GM23338 (cell line): ENCODE results near the gene OSBPL3. TPM values are rescaled to one million over a fixed set of nuclear protein-coding genes. Genes with fewer than 3 reads are reported as not detected.

Source experiments
- ATAC-seq: fragments of 200-7000 bp; cut with Tn5 transposase; 3 replicates; pipeline ENCODE4 v1.9.1; 2020
- DNase-seq: peaks from one replicate; pipeline ENCODE4 v3.0.0-alpha.2; 2015; ENCODE audit warnings: low spot score
- H2AFZ ChIP-seq: fragments of 200-600 bp; sonication (generic); 2 replicates; pipeline ENCODE4 v1.8.0; 2016; ENCODE audit warnings: antibody characterized with exemption, mild to moderate bottlenecking, moderate library complexity
- H3F3A ChIP-seq: fragments of 200-600 bp; sonication (generic); replicated peaks from 2 replicates; pipeline ENCODE4 v1.8.0; 2017; ENCODE audit warnings: antibody characterized with exemption, mixed run types, low read depth
- H3K27ac ChIP-seq: fragments of 200-600 bp; sonication (generic); 2 replicates; pipeline ENCODE4 v1.6.1; 2016; ENCODE audit warnings: low read depth
- H3K27me3 ChIP-seq: fragments of 200-600 bp; sonication (generic); 2 replicates; pipeline ENCODE4 v1.8.0; 2016; ENCODE audit warnings: mild to moderate bottlenecking, mixed run types, moderate library complexity; ENCODE audit not compliant: insufficient read depth
- H3K36me3 ChIP-seq: fragments of 200-600 bp; sonication (generic); 2 replicates; pipeline ENCODE4 v1.8.0; 2016; ENCODE audit warnings: mild to moderate bottlenecking; ENCODE audit not compliant: insufficient read depth
- H3K4me1 ChIP-seq: fragments of 200-600 bp; sonication (generic); 2 replicates; pipeline ENCODE4 v1.8.0; 2016; ENCODE audit warnings: mild to moderate bottlenecking, moderate library complexity; ENCODE audit not compliant: insufficient read depth
- H3K4me2 ChIP-seq: fragments of 200-600 bp; sonication (generic); 2 replicates; pipeline ENCODE4 v1.7.1; 2017; ENCODE audit warnings: mixed run types
- H3K4me3 ChIP-seq: fragments of 200-600 bp; sonication (generic); 2 replicates; pipeline ENCODE4 v1.6.1; 2016; ENCODE audit warnings: mixed run types
- H3K79me2 ChIP-seq: fragments of 200-600 bp; sonication (generic); replicated peaks from 2 replicates; pipeline ENCODE4 v1.8.0; 2017; ENCODE audit warnings: mild to moderate bottlenecking; ENCODE audit not compliant: insufficient read depth
- H3K9me2 ChIP-seq: fragments of 200-600 bp; sonication (generic); 2 replicates; pipeline ENCODE4 v1.8.0; 2017; ENCODE audit not compliant: insufficient read depth
- H4K20me1 ChIP-seq: fragments of 200-600 bp; sonication (generic); replicated peaks from 2 replicates; pipeline ENCODE4 v1.8.0; 2017; ENCODE audit warnings: mild to moderate bottlenecking; ENCODE audit not compliant: insufficient read depth
- H3K27ac Mint-ChIP-seq: 2 replicates; pipeline ENCODE4 v1.8.0; 2020; ENCODE audit warnings: inconsistent platforms, mild to moderate bottlenecking, moderate library complexity, mixed read lengths
- H3K27me3 Mint-ChIP-seq: 3 replicates; pipeline ENCODE4 v1.8.0; 2022; ENCODE audit warnings: low read depth, mild to moderate bottlenecking, moderate library complexity, mixed read lengths, inconsistent platforms; ENCODE audit not compliant: insufficient read depth, poor library complexity
- H3K36me3 Mint-ChIP-seq: 3 replicates; pipeline ENCODE4 v1.8.0; 2021; ENCODE audit warnings: low read depth, mild to moderate bottlenecking, inconsistent platforms, moderate library complexity, mixed read lengths
- H3K4me1 Mint-ChIP-seq: 3 replicates; pipeline ENCODE4 v1.8.0; 2020; ENCODE audit warnings: mild to moderate bottlenecking, inconsistent platforms, mixed read lengths
- H3K4me3 Mint-ChIP-seq: 3 replicates; pipeline ENCODE4 v1.8.0; 2021; ENCODE audit warnings: moderate library complexity, mild to moderate bottlenecking, inconsistent platforms, mixed read lengths
- H3K9me3 Mint-ChIP-seq: 3 replicates; pipeline ENCODE4 v1.8.0; 2020; ENCODE audit warnings: moderate library complexity, mild to moderate bottlenecking, inconsistent platforms, mixed read lengths
- CREB1 ChIP-seq: fragments of 250-450 bp; sonication (Bioruptor Pico); IDR thresholded peaks from 2 replicates; pipeline ENCODE4 v1.5.0; 2020; ENCODE audit warnings: low read depth, mild to moderate bottlenecking, moderate library complexity
- EZH2 ChIP-seq: fragments of 200-600 bp; sonication (generic); IDR thresholded peaks from one replicate; pipeline ENCODE4 v1.8.0; 2017; ENCODE audit warnings: antibody characterized with exemption, mild to moderate bottlenecking, low read depth; ENCODE audit not compliant: unreplicated experiment
- EZH2phosphoT487 ChIP-seq: fragments of 200-600 bp; sonication (generic); IDR thresholded peaks from one replicate; pipeline ENCODE4 v1.8.1; 2018; ENCODE audit warnings: antibody characterized with exemption; ENCODE audit not compliant: unreplicated experiment
- JUNB ChIP-seq: IDR thresholded peaks from one replicate; pipeline ENCODE4 v1.6.1; 2016; ENCODE audit warnings: antibody characterized with exemption; ENCODE audit not compliant: unreplicated experiment
- NANOG ChIP-seq: IDR thresholded peaks from 2 replicates; pipeline ENCODE4 v1.6.1; 2016; ENCODE audit warnings: antibody characterized with exemption, borderline replicate concordance
- POLR2AphosphoS5 ChIP-seq: IDR thresholded peaks from 2 replicates; pipeline ENCODE4 v1.6.1; 2016; ENCODE audit warnings: antibody characterized with exemption, low read depth
- STAT1 ChIP-seq: IDR thresholded peaks from one replicate; pipeline ENCODE4 v1.6.1; 2016; ENCODE audit warnings: antibody characterized with exemption; ENCODE audit not compliant: unreplicated experiment
- ZNF114 ChIP-seq: fragments of 250-450 bp; sonication (Bioruptor Pico); IDR thresholded peaks from 2 replicates; pipeline ENCODE4 v1.5.0; 2020; ENCODE audit warnings: mild to moderate bottlenecking, moderate library complexity
- ZNF331 ChIP-seq: fragments of 250-450 bp; sonication (Bioruptor Pico); IDR thresholded peaks from 2 replicates; pipeline ENCODE4 v1.5.0; 2020; ENCODE audit warnings: low read depth, mild to moderate bottlenecking, moderate library complexity
- polyA plus RNA-seq: library from polyadenylated mRNA; unstranded; fragments of >200 nt; fragmentation: Nextera tagmentation; extraction: Ambion mirVana; gene quantifications from 2 replicates; pipeline ENCODE4 v1.2.1, GENCODE V29; 2016
- total RNA-seq: library from RNA; depleted of rRNA; stranded (reverse); fragments of >200 nt; shearing (Covaris generic); gene quantifications from 2 replicates; pipeline ENCODE4 v1.2.3, GENCODE V29; 2014
- TF ChIP-seq, protein P1 (sequence below), 2 experiments: fragments of 200-600 bp in 1 of 2; sonication (generic) in 1 of 2; conservative IDR thresholded peaks; 2 replicates each; pipeline versions ENCODE4 v1.5.1 to v1.6.1; 2016 to 2017; ENCODE audit warnings: antibody characterized with exemption in 2 of 2, low read depth in 2 of 2, mild to moderate bottlenecking in 2 of 2, moderate library complexity in 1 of 2
- TF ChIP-seq, protein P2 (sequence below): IDR thresholded peaks from 2 replicates; pipeline ENCODE4 v1.6.1; 2016; ENCODE audit warnings: antibody characterized with exemption
- TF ChIP-seq, protein P3 (sequence below): fragments of 250-450 bp; sonication (Bioruptor Pico); IDR thresholded peaks from 2 replicates; pipeline ENCODE4 v1.5.0; 2020; ENCODE audit warnings: mild to moderate bottlenecking, moderate library complexity
- TF ChIP-seq, protein P4 (sequence below): IDR thresholded peaks from one replicate; pipeline ENCODE4 v1.6.1; 2018; ENCODE audit warnings: antibody characterized with exemption; ENCODE audit not compliant: unreplicated experiment

The OSBPL3 gene
- total and polyA plus RNA-seq, 2 experiments from 2014 or later = 7.2 to 15.7 TPM

DNA sequence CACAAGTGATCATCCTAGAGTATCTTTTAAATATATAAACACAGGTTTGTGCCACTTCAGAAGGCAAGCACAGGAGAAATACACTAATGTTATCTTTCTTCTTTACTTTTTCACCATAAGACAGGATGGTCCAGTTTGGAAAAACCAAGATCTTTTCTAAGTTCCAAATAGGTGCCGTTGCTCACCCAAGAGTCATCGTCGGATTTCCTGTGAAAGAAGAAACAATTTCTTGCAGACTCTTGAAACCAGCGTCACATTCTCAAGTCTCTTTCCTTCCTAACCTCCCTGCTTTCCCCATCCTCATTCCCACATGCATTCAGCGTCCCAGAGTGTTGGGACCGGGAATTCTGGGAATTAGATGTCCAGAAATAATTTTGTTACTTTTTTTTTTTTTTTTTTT, 179.9 kb downstream of the OSBPL3 start:
- Histone ChIP-seq H3K4me3 (no peak overlapping the region), H3K36me3 (0 out of 2 replicates have a peak, but pooled peaks cover 12% of the 10 kb centered on the region), H2AFZ (no peak overlapping the region), H3K79me2 (no peaks in the 10 kb centered on the region), H3K4me1 (no peaks in the 10 kb centered on the region), H3K4me2 (no peak overlapping the region), H4K20me1 (no peaks in the 10 kb centered on the region), H3F3A (no peaks in the 10 kb centered on the region), H3K27me3 (no peaks in the 10 kb centered on the region), H3K9me2 (no peaks in the 10 kb centered on the region), H3K27ac (no peak overlapping the region)
- ATAC-seq = no peak
- TF ChIP-seq, protein P1, sequence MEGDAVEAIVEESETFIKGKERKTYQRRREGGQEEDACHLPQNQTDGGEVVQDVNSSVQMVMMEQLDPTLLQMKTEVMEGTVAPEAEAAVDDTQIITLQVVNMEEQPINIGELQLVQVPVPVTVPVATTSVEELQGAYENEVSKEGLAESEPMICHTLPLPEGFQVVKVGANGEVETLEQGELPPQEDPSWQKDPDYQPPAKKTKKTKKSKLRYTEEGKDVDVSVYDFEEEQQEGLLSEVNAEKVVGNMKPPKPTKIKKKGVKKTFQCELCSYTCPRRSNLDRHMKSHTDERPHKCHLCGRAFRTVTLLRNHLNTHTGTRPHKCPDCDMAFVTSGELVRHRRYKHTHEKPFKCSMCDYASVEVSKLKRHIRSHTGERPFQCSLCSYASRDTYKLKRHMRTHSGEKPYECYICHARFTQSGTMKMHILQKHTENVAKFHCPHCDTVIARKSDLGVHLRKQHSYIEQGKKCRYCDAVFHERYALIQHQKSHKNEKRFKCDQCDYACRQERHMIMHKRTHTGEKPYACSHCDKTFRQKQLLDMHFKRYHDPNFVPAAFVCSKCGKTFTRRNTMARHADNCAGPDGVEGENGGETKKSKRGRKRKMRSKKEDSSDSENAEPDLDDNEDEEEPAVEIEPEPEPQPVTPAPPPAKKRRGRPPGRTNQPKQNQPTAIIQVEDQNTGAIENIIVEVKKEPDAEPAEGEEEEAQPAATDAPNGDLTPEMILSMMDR (conservative IDR thresholded peaks at IDR 0.05; ENCODE audit: low read depth in 2 of 2) = no peak
- TF ChIP-seq CREB1 (CRISPR knock-in tag) = no peak
- TF ChIP-seq STAT1 = no peak
- TF ChIP-seq POLR2AphosphoS5 = no peak
- TF ChIP-seq NANOG = no peak
- TF ChIP-seq, protein P2, sequence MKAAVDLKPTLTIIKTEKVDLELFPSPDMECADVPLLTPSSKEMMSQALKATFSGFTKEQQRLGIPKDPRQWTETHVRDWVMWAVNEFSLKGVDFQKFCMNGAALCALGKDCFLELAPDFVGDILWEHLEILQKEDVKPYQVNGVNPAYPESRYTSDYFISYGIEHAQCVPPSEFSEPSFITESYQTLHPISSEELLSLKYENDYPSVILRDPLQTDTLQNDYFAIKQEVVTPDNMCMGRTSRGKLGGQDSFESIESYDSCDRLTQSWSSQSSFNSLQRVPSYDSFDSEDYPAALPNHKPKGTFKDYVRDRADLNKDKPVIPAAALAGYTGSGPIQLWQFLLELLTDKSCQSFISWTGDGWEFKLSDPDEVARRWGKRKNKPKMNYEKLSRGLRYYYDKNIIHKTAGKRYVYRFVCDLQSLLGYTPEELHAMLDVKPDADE = no peak
- no peak for TF ChIP-seq EZH2
- TF ChIP-seq ZNF331 (CRISPR knock-in tag) = no peak
- no peak for TF ChIP-seq JUNB
- no peak for TF ChIP-seq ZNF114
- TF ChIP-seq, protein P3, sequence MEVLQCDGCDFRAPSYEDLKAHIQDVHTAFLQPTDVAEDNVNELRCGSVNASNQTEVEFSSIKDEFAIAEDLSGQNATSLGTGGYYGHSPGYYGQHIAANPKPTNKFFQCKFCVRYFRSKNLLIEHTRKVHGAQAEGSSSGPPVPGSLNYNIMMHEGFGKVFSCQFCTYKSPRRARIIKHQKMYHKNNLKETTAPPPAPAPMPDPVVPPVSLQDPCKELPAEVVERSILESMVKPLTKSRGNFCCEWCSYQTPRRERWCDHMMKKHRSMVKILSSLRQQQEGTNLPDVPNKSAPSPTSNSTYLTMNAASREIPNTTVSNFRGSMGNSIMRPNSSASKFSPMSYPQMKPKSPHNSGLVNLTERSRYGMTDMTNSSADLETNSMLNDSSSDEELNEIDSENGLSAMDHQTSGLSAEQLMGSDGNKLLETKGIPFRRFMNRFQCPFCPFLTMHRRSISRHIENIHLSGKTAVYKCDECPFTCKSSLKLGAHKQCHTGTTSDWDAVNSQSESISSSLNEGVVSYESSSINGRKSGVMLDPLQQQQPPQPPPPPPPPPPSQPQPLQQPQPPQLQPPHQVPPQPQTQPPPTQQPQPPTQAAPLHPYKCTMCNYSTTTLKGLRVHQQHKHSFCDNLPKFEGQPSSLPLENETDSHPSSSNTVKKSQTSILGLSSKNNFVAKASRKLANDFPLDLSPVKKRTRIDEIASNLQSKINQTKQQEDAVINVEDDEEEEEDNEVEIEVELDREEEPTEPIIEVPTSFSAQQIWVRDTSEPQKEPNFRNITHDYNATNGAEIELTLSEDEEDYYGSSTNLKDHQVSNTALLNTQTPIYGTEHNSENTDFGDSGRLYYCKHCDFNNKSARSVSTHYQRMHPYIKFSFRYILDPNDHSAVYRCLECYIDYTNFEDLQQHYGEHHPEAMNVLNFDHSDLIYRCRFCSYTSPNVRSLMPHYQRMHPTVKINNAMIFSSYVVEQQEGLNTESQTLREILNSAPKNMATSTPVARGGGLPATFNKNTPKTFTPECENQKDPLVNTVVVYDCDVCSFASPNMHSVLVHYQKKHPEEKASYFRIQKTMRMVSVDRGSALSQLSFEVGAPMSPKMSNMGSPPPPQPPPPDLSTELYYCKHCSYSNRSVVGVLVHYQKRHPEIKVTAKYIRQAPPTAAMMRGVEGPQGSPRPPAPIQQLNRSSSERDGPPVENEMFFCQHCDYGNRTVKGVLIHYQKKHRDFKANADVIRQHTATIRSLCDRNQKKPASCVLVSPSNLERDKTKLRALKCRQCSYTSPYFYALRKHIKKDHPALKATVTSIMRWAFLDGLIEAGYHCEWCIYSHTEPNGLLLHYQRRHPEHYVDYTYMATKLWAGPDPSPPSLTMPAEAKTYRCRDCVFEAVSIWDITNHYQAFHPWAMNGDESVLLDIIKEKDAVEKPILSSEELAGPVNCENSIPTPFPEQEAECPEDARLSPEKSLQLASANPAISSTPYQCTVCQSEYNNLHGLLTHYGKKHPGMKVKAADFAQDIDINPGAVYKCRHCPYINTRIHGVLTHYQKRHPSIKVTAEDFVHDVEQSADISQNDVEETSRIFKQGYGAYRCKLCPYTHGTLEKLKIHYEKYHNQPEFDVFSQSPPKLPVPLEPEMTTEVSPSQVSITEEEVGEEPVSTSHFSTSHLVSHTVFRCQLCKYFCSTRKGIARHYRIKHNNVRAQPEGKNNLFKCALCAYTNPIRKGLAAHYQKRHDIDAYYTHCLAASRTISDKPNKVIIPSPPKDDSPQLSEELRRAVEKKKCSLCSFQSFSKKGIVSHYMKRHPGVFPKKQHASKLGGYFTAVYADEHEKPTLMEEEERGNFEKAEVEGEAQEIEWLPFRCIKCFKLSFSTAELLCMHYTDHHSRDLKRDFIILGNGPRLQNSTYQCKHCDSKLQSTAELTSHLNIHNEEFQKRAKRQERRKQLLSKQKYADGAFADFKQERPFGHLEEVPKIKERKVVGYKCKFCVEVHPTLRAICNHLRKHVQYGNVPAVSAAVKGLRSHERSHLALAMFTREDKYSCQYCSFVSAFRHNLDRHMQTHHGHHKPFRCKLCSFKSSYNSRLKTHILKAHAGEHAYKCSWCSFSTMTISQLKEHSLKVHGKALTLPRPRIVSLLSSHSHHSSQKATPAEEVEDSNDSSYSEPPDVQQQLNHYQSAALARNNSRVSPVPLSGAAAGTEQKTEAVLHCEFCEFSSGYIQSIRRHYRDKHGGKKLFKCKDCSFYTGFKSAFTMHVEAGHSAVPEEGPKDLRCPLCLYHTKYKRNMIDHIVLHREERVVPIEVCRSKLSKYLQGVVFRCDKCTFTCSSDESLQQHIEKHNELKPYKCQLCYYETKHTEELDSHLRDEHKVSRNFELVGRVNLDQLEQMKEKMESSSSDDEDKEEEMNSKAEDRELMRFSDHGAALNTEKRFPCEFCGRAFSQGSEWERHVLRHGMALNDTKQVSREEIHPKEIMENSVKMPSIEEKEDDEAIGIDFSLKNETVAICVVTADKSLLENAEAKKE = no peak
- TF ChIP-seq, protein P4, sequence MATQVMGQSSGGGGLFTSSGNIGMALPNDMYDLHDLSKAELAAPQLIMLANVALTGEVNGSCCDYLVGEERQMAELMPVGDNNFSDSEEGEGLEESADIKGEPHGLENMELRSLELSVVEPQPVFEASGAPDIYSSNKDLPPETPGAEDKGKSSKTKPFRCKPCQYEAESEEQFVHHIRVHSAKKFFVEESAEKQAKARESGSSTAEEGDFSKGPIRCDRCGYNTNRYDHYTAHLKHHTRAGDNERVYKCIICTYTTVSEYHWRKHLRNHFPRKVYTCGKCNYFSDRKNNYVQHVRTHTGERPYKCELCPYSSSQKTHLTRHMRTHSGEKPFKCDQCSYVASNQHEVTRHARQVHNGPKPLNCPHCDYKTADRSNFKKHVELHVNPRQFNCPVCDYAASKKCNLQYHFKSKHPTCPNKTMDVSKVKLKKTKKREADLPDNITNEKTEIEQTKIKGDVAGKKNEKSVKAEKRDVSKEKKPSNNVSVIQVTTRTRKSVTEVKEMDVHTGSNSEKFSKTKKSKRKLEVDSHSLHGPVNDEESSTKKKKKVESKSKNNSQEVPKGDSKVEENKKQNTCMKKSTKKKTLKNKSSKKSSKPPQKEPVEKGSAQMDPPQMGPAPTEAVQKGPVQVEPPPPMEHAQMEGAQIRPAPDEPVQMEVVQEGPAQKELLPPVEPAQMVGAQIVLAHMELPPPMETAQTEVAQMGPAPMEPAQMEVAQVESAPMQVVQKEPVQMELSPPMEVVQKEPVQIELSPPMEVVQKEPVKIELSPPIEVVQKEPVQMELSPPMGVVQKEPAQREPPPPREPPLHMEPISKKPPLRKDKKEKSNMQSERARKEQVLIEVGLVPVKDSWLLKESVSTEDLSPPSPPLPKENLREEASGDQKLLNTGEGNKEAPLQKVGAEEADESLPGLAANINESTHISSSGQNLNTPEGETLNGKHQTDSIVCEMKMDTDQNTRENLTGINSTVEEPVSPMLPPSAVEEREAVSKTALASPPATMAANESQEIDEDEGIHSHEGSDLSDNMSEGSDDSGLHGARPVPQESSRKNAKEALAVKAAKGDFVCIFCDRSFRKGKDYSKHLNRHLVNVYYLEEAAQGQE = no peak
- TF ChIP-seq EZH2phosphoT487 = no peak
- no peaks in the 10 kb centered on the region for H3K27me3 Mint-ChIP-seq
- no peak overlapping the region for H3K27ac Mint-ChIP-seq
- peaks cover 33% of the 10 kb centered on the region for H3K36me3 Mint-ChIP-seq
- no peaks in the 10 kb centered on the region for H3K9me3 Mint-ChIP-seq
- H3K4me3 Mint-ChIP-seq = no peak overlapping the region
- peaks cover 6% of the 10 kb centered on the region; the same call in 2 of the 3 replicates for H3K4me1 Mint-ChIP-seq
- DNase-seq = no peak
